Measurements from ENCODE around the gene TMEM212.
"Not testable (repeated sequence)": the region's sequence is repeated elsewhere in the genome, so short reads cannot be mapped to it uniquely, and the experiment has no call there.

Gene TMEM212

GRCh38 chr3:171895900-171896299 lies 52.8 kb downstream of the TMEM212 start:
- DNase-seq, result no peak

- DNase-seq, result no peak
These were observed 53.2 kb downstream of the TMEM212 start for GRCh38 chr3:171896316-171896715.

GRCh38 chr3:171898192-171898591 lies 55.0 kb downstream of the TMEM212 start:
- no peak for DNase-seq

GRCh38 chr3:171900446-171900845 lies 57.3 kb downstream of the TMEM212 start:
- no peak for DNase-seq

GRCh38 chr3:171901615-171902312 lies 58.6 kb downstream of the TMEM212 start:
- no peak for DNase-seq

- no peak for DNase-seq
These were observed 61.7 kb downstream of the TMEM212 start for GRCh38 chr3:171904829-171905228.

- DNase-seq, result not testable (repeated sequence)
These were observed 63.4 kb downstream of the TMEM212 start for GRCh38 chr3:171906503-171906902.

GRCh38 chr3:171906951-171907676 lies 64.0 kb downstream of the TMEM212 start:
- DNase-seq, result no peak

- DNase-seq, result no peak
These were observed 64.6 kb downstream of the TMEM212 start for GRCh38 chr3:171907761-171908160.

- DNase-seq, result no peak
These were observed 65.6 kb downstream of the TMEM212 start for GRCh38 chr3:171908731-171909130.

Data from stimulated activated CD4-positive, alpha-beta T cell treated with anti-CD3 and anti-CD28 coated beads, Interleukin-15, amount 100 ng/mL, for 24 hours (primary cell).